Adrenal gland (tissue), 5 donors: ENCODE results near the gene MTA3.
A peak's percentile ranks its signal among the peaks of the same experiment; 100 is the strongest.

Experiments
- POLR2A ChIP-seq, 2 donors: fragments of 450-650 bp; IDR thresholded peaks; one replicate each; pipeline ENCODE4 v1.6.1; 2017; ENCODE audit warnings: antibody characterized with exemption in 2 of 2, mild to moderate bottlenecking in 2 of 2, moderate library complexity in 1 of 2
- TF ChIP-seq, protein P1 (sequence below), 6 experiments: fragments of 450-650 bp in 4 of 6; fragments of 200-600 bp in 2 of 6; sonication (generic) in 1 of 6; IDR thresholded peaks; 1 replicate in 5 of 6; 2 replicates in 1 of 6; pipeline versions ENCODE4 v1.5.1 to v1.8.0; 2016 to 2021; ENCODE audit warnings: antibody characterized with exemption in 6 of 6, mild to moderate bottlenecking in 2 of 6, moderate library complexity in 1 of 6
- donor health status: DM: no; HTN: no; CAD: no.

DNA sequence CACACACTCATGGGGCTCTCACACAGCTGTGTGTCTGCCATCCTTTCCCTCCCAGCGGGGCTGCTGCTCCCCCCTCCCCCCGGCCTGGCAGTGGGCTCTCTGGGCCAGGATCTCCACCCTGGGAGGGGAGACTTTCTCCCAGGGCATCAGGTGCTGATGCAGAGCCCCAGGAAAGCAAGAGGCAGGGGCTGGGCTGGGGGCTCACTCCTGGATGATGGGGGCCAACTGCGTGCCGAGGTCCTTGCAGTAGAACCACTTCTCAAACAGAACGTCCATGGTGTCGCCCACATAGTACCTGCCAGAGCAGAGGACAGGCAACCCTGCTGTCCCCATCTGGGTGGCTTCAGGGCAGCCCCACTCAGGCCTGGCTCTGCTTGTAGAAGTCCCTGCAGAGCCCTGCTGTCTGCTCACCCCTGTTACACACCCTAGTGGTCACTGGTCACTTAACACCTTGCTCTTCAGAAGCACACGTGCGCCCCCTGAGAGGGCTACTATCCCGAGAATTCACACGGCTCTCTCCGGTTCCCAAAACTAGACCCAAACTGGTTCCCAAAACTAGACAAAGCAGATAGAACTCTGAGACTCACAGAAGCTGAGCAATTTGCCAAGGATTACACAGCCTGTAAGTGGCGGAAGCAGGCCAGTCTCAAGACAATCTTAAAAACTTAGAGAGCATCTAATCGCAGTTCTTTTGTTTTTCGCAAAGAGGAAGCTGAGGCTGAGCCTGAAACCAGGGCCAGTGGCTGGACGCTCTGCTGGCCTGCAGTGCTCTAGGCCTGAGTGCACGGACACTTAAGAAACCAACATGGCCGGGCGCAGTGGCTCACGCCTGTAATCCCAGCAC is 202.1 kb downstream of the MTA3 start:
- TF ChIP-seq POLR2A (IDR thresholded peaks at IDR 0.05) = no peak
- TF ChIP-seq, protein P1, sequence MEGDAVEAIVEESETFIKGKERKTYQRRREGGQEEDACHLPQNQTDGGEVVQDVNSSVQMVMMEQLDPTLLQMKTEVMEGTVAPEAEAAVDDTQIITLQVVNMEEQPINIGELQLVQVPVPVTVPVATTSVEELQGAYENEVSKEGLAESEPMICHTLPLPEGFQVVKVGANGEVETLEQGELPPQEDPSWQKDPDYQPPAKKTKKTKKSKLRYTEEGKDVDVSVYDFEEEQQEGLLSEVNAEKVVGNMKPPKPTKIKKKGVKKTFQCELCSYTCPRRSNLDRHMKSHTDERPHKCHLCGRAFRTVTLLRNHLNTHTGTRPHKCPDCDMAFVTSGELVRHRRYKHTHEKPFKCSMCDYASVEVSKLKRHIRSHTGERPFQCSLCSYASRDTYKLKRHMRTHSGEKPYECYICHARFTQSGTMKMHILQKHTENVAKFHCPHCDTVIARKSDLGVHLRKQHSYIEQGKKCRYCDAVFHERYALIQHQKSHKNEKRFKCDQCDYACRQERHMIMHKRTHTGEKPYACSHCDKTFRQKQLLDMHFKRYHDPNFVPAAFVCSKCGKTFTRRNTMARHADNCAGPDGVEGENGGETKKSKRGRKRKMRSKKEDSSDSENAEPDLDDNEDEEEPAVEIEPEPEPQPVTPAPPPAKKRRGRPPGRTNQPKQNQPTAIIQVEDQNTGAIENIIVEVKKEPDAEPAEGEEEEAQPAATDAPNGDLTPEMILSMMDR (IDR thresholded peaks at IDR 0.05) = peak; percentile 31 to 56 (median 53)
